Measurements from ENCODE around the gene PPME1. TPM values are rescaled to one million over a fixed set of nuclear protein-coding genes. Genes with fewer than 3 reads are reported as not detected.

PPME1 gene
- total RNA-seq, 1 experiment from 2014 or later, result 81.0 TPM

- Histone ChIP-seq H4K20me1 (ENCODE audit: insufficient read depth) (no peaks in the 10 kb centered on the region), H3K4me1 (replicated peaks; ENCODE audit: insufficient read depth) (peaks cover 1% of the 10 kb centered on the region; the same call in 1 of the 2 replicates), H3K9me2 (ENCODE audit: insufficient read depth) (no peaks in the 10 kb centered on the region), H3K27ac (0 out of 2 replicates have a peak overlapping the region, but pooled peaks have one; percentile 12), H3K79me2 (ENCODE audit: low read depth) (peaks cover 84% of the 10 kb centered on the region), H3F3A (ENCODE audit: insufficient read depth, low read depth) (no peaks in the 10 kb centered on the region), H3K36me3 (ENCODE audit: low read depth) (peaks cover 8% of the 10 kb centered on the region), H2AFZ (no peak overlapping the region), H3K4me3 (no peak overlapping the region), H3K4me2 (no peak overlapping the region), H3K9me3 (ENCODE audit: insufficient read depth, low read depth) (no peaks in the 10 kb centered on the region), H3K27me3 (ENCODE audit: insufficient read depth, low read depth) (no peaks in the 10 kb centered on the region)
- no TSS peak for BruUV-seq (replicated peaks)
- DNase-seq, result no peak
- TF ChIP-seq CTCF (conservative IDR thresholded peaks at IDR 0.05) (no peak), EZH2 (IDR thresholded peaks at IDR 0.05; ENCODE audit: low read depth) (no peak)
- CTCF ChIA-PET, result no interaction called here
- POLR2A ChIA-PET (ENCODE audit: unreplicated experiment), result no interaction called here
- intact Hi-C loops (cut with micrococcal nuclease; ENCODE audit: unreplicated experiment), result no loop called here
Measured at GRCh38 chr11:74179234-74180052, 8.4 kb downstream of the PPME1 start.

- ChIA-PET POLR2A (ENCODE audit: unreplicated experiment) (interaction anchor here (0.8 to 1.0 kb wide), 2 partner anchors 60 to 552 kb away, joined by 3 to 6 read pairs; no protein-coding TSS in a partner anchor), CTCF (interaction anchor here (0.6 to 0.9 kb wide), 2 partner anchors 10 to 279 kb away, joined by 3 read pairs; no protein-coding TSS in a partner anchor)
- H3K9me2 ChIP-seq (ENCODE audit: insufficient read depth), result no peaks in the 10 kb centered on the region
- no peaks in the 10 kb centered on the region for H3K9me3 ChIP-seq (ENCODE audit: insufficient read depth, low read depth)
- no TSS peak for BruUV-seq (replicated peaks)
- H4K20me1 ChIP-seq (ENCODE audit: insufficient read depth), result peaks cover 3% of the 10 kb centered on the region
- no peak overlapping the region for H3K27ac ChIP-seq
- intact Hi-C loops (cut with micrococcal nuclease; ENCODE audit: unreplicated experiment), result no loop called here
- DNase-seq, result peak in 1 of 2 experiments; percentile 42
- no peak overlapping the region for H3K4me3 ChIP-seq
- H3K27me3 ChIP-seq (ENCODE audit: insufficient read depth, low read depth), result no peaks in the 10 kb centered on the region
- H2AFZ ChIP-seq, result no peak overlapping the region
- no peak for TF ChIP-seq CTCF (conservative IDR thresholded peaks at IDR 0.05)
- TF ChIP-seq EZH2 (IDR thresholded peaks at IDR 0.05; ENCODE audit: low read depth), result no peak
- H3K4me1 ChIP-seq (replicated peaks; ENCODE audit: insufficient read depth), result peaks cover 8% of the 10 kb centered on the region; the same call in 1 of the 2 replicates
- no peak overlapping the region for H3K4me2 ChIP-seq
- peaks cover 80% of the 10 kb centered on the region for H3K79me2 ChIP-seq (ENCODE audit: low read depth)
- no peaks in the 10 kb centered on the region for H3K36me3 ChIP-seq (ENCODE audit: low read depth)
- H3F3A ChIP-seq (ENCODE audit: insufficient read depth, low read depth), result 0 out of 2 replicates have a peak, but pooled peaks cover 7% of the 10 kb centered on the region
Measured at GRCh38 chr11:74182635-74183034, 11.5 kb downstream of the PPME1 start.

- H3K79me2 ChIP-seq (ENCODE audit: low read depth), result peaks cover 61% of the 10 kb centered on the region
- CTCF ChIA-PET, result no interaction called here
Measured at GRCh38 chr11:74185285-74185684, 14.2 kb downstream of the PPME1 start.

More at GRCh38 chr11:74185285-74185684, 14.2 kb downstream of the PPME1 start:
- Histone ChIP-seq H3K4me2 (no peak overlapping the region), H3K9me2 (ENCODE audit: insufficient read depth) (no peaks in the 10 kb centered on the region), H3K27me3 (ENCODE audit: insufficient read depth, low read depth) (no peaks in the 10 kb centered on the region), H4K20me1 (ENCODE audit: insufficient read depth) (peaks cover 3% of the 10 kb centered on the region), H3K4me3 (no peak overlapping the region), H3K27ac (peak overlapping the region; percentile 7; the same call in 1 of the 2 replicates), H3K4me1 (replicated peaks; ENCODE audit: insufficient read depth) (peaks cover 8% of the 10 kb centered on the region; the same call in 1 of the 2 replicates), H2AFZ (no peak overlapping the region), H3K36me3 (ENCODE audit: low read depth) (peaks cover 13% of the 10 kb centered on the region), H3F3A (ENCODE audit: insufficient read depth, low read depth) (0 out of 2 replicates have a peak, but pooled peaks cover 7% of the 10 kb centered on the region), H3K9me3 (ENCODE audit: insufficient read depth, low read depth) (no peaks in the 10 kb centered on the region)
- no TSS peak for BruUV-seq (replicated peaks)
- intact Hi-C loops (cut with micrococcal nuclease; ENCODE audit: unreplicated experiment), result no loop called here
- TF ChIP-seq EZH2 (IDR thresholded peaks at IDR 0.05; ENCODE audit: low read depth) (no peak), CTCF (conservative IDR thresholded peaks at IDR 0.05) (no peak)
- DNase-seq, result no peak
- POLR2A ChIA-PET (ENCODE audit: unreplicated experiment), result interaction anchor here (0.6 kb wide), 1 partner anchor 12 kb away, joined by 6 read pairs; no protein-coding TSS in a partner anchor
